Lower leg skin (tissue), 4 donors: Measurements from ENCODE around the gene CORO7. TPM values are rescaled to one million over a fixed set of nuclear protein-coding genes. Genes with fewer than 3 reads are reported as not detected.

Experiments
- DNase-seq, 2 donors: peaks; one replicate each; pipeline ENCODE4 v3.0.0-alpha.2; 2019; ENCODE audit warnings: low spot score in 2 of 2
- H3K4me3 ChIP-seq: fragments of 200-600 bp; sonication (generic); 2 replicates; pipeline ENCODE4 v1.5.1; 2017; ENCODE audit warnings: mild to moderate bottlenecking, low read depth; ENCODE audit not compliant: poor library complexity, severe bottlenecking
- POLR2A ChIP-seq, 2 donors: fragments of 450-650 bp; IDR thresholded peaks; one replicate each; pipeline ENCODE4 v1.6.1; 2016 to 2017; ENCODE audit warnings: antibody characterized with exemption in 2 of 2, mild to moderate bottlenecking in 1 of 2, moderate library complexity in 1 of 2
- WGBS, 2 donors: methylation state at CpG; one replicate each; pipeline ENCODE4 v1.1.5; 2018; 5-methylcytosine and 5-hydroxymethylcytosine counted together
- intact Hi-C: fragments of 100-400 bp; cut with DNase I; formaldehyde crosslinking; loops from one replicate; pipeline ENCODE4 v1.15.0; 2023; ENCODE audit warnings: low total_unique reads
- total RNA-seq, 4 donors: library from RNA; depleted of rRNA; stranded (reverse); fragments of >200 nt; gene quantifications; one replicate each; pipeline ENCODE4 v1.1.0, GENCODE V29; 2016
- TF ChIP-seq, protein P1 (sequence below), 3 donors: fragments of 450-650 bp; IDR thresholded peaks; one replicate each; pipeline ENCODE4 v1.5.1; 2016; ENCODE audit warnings: antibody characterized with exemption in 3 of 3, mild to moderate bottlenecking in 3 of 3, moderate library complexity in 2 of 3

CORO7 gene
- total RNA-seq, 4 donors from 2014 or later = 18.4 to 39.0 (median 22.7) TPM

GRCh38 chr16:4412159-4412558 is 4.2 kb downstream of the CORO7 start:
- 76 to 90% methylated on average over 4 to 8 of the region's 8 CpGs for WGBS, 2 donors
- intact Hi-C loops = no loop called here
- no peak overlapping the region for H3K4me3 ChIP-seq
- DNase-seq = no peak
- TF ChIP-seq, protein P1, sequence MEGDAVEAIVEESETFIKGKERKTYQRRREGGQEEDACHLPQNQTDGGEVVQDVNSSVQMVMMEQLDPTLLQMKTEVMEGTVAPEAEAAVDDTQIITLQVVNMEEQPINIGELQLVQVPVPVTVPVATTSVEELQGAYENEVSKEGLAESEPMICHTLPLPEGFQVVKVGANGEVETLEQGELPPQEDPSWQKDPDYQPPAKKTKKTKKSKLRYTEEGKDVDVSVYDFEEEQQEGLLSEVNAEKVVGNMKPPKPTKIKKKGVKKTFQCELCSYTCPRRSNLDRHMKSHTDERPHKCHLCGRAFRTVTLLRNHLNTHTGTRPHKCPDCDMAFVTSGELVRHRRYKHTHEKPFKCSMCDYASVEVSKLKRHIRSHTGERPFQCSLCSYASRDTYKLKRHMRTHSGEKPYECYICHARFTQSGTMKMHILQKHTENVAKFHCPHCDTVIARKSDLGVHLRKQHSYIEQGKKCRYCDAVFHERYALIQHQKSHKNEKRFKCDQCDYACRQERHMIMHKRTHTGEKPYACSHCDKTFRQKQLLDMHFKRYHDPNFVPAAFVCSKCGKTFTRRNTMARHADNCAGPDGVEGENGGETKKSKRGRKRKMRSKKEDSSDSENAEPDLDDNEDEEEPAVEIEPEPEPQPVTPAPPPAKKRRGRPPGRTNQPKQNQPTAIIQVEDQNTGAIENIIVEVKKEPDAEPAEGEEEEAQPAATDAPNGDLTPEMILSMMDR (IDR thresholded peaks at IDR 0.05) = no peak
- no peak for TF ChIP-seq POLR2A (IDR thresholded peaks at IDR 0.05)

GRCh38 chr16:4411684-4412083 is 4.7 kb downstream of the CORO7 start:
- H3K4me3 ChIP-seq = no peak overlapping the region
- DNase-seq = no peak
- 60 to 78% methylated on average over 15 to 16 of the region's 16 CpGs for WGBS, 2 donors
- intact Hi-C loops = no loop called here
- TF ChIP-seq, protein P1 (IDR thresholded peaks at IDR 0.05) = no peak
- TF ChIP-seq POLR2A (IDR thresholded peaks at IDR 0.05) = no peak

GRCh38 chr16:4410335-4411075 is 5.9 kb downstream of the CORO7 start:
- WGBS, 2 donors = 74% methylated on average over 15 of the region's 15 CpGs

DNA sequence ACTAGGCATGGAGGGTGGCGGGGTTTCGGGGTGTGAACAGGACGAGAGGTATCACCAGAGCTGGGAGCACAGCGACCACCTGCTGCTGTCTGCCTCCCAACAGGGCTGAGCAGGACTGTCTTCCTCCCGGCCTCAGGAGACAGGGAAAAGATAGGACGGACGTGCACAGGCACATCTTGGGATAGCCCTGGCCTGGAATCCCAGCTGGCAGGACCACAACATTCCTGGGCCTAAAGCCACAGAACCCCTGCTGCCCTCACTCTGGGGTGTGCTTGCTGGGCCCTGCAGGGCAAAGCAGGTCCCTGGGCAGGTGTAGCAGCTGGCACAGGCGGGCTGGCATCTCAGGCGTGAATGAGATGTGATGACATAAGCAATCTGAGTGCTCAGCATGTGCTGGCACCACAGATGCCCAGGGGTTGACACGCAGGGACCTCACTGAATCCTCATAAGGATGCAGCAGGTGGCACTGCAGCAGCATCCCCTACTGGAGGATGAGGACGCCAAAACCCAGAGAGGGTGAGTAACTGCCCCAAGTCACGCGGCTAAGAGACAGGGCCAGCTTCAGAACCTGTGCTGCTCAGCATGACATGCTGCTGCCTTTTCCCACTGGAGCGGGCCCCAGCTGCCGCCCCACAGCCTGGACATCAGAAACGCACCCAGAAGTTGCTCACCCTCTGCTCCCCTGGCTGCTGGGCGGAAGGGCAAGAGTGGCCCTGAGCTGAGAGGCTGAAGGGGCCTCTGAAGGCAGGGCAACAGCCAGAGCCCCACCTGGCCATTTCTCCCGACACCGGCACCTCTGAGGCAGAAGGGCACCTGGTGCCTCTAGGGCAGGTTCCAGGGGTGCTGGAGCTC is 7.1 kb downstream of the CORO7 start:
- intact Hi-C loops = loop anchor here (5.0 kb wide), 1 partner anchor 122 kb away; no protein-coding TSS in a partner anchor
- WGBS, 2 donors = 64 to 75% methylated on average over 13 to 19 of the region's 19 CpGs
- no peak for TF ChIP-seq POLR2A (IDR thresholded peaks at IDR 0.05)
- TF ChIP-seq, protein P1 (IDR thresholded peaks at IDR 0.05) = no peak
- no peak overlapping the region for H3K4me3 ChIP-seq
- DNase-seq = no peak

More at GRCh38 chr16:4410335-4411075, 5.9 kb downstream of the CORO7 start:
- TF ChIP-seq, protein P1 (IDR thresholded peaks at IDR 0.05) = no peak
- no peak for TF ChIP-seq POLR2A (IDR thresholded peaks at IDR 0.05)
- H3K4me3 ChIP-seq = no peak overlapping the region
- DNase-seq = no peak
- intact Hi-C loops = no loop called here

DNA sequence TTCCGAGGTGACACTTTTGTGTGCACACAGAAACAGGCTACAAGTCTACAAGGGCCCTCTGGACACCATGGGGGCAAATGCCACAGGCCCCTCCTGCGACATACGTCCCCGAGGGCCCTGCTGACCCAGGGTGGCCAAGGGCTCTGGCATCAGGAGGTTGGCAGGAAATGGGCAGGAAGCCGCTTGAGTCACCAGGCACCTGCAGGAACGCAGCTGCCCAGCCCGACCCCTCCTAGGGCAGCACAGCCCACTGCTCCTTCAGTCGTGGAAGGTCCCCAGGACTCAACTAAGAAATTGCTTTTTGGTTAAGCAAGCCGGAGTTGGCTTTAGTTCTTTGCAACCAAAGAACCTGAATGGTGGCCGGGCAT is 8.1 kb downstream of the CORO7 start:
- intact Hi-C loops = loop anchor here (5.0 kb wide), 1 partner anchor 121 kb away; no protein-coding TSS in a partner anchor
- WGBS, 2 donors = 84 to 90% methylated on average over 9 to 10 of the region's 10 CpGs
- H3K4me3 ChIP-seq = no peak overlapping the region
- no peak for DNase-seq
- TF ChIP-seq, protein P1 (IDR thresholded peaks at IDR 0.05) = no peak
- no peak for TF ChIP-seq POLR2A (IDR thresholded peaks at IDR 0.05)
